HG03439 (cell line): ENCODE results near the gene CCDC170.
"Not testable (repeated sequence)": the region's sequence is repeated elsewhere in the genome, so short reads cannot be mapped to it uniquely, and the experiment has no call there.

ENCODE experiments used
- ATAC-seq: cut with Tn5 transposase; IDR thresholded peaks from one replicate; pipeline ENCODE4 v1.9.1; 2021; ENCODE audit warnings: mild to moderate bottlenecking, moderate library complexity; ENCODE audit not compliant: unreplicated experiment

Gene CCDC170

GRCh38 chr6:151494235-151494935 lies 568 bp downstream of the CCDC170 start:
- no peak for ATAC-seq

- no peak for ATAC-seq
Observed at GRCh38 chr6:151494936-151495320, 1.1 kb downstream of the CCDC170 start.

GRCh38 chr6:151495380-151495779 lies 1.6 kb downstream of the CCDC170 start:
- ATAC-seq: no peak

GRCh38 chr6:151497905-151498304 lies 4.1 kb downstream of the CCDC170 start:
- no peak for ATAC-seq

GRCh38 chr6:151498327-151498726 lies 4.5 kb downstream of the CCDC170 start:
- no peak for ATAC-seq

GRCh38 chr6:151499551-151499950 lies 5.7 kb downstream of the CCDC170 start:
- no peak for ATAC-seq

GRCh38 chr6:151501511-151502136 lies 7.8 kb downstream of the CCDC170 start:
- ATAC-seq: no peak

GRCh38 chr6:151502499-151502898 lies 8.7 kb downstream of the CCDC170 start:
- ATAC-seq: no peak

- ATAC-seq: no peak
Observed at GRCh38 chr6:151506761-151507160, 12.9 kb downstream of the CCDC170 start.

GRCh38 chr6:151509048-151509447 lies 15.2 kb downstream of the CCDC170 start:
- ATAC-seq: no peak

GRCh38 chr6:151512481-151512880 lies 18.7 kb downstream of the CCDC170 start:
- no peak for ATAC-seq

GRCh38 chr6:151514000-151514730 lies 20.3 kb downstream of the CCDC170 start:
- ATAC-seq: no peak

- not testable (repeated sequence) for ATAC-seq
Observed at GRCh38 chr6:151518992-151519391, 25.2 kb downstream of the CCDC170 start.

- no peak for ATAC-seq
Observed at GRCh38 chr6:151523034-151523433, 29.2 kb downstream of the CCDC170 start.

GRCh38 chr6:151524059-151524458 lies 30.2 kb downstream of the CCDC170 start:
- no peak for ATAC-seq

- ATAC-seq: no peak
Observed at GRCh38 chr6:151534576-151534975, 40.8 kb downstream of the CCDC170 start.

GRCh38 chr6:151535476-151536187 lies 41.8 kb downstream of the CCDC170 start:
- ATAC-seq: no peak

GRCh38 chr6:151536188-151536479 lies 42.3 kb downstream of the CCDC170 start:
- ATAC-seq: no peak

- no peak for ATAC-seq
Observed at GRCh38 chr6:151537556-151537955, 43.7 kb downstream of the CCDC170 start.

GRCh38 chr6:151539506-151540268 lies 45.9 kb downstream of the CCDC170 start:
- no peak for ATAC-seq

GRCh38 chr6:151544453-151544852 lies 50.6 kb downstream of the CCDC170 start:
- ATAC-seq: no peak
